DND-41 (cell line): ENCODE measurements around the gene LPGAT1.
"Not testable (repeated sequence)": the region's sequence is repeated elsewhere in the genome, so short reads cannot be mapped to it uniquely, and the experiment has no call there.

ENCODE experiments used
- ATAC-seq: fragments of 200-7000 bp; cut with Tn5 transposase; 3 replicates; pipeline ENCODE4 v1.9.1; 2021; ENCODE audit warnings: low read depth; ENCODE audit not compliant: insufficient read depth
- DNase-seq: peaks from one replicate; pipeline ENCODE4 v3.0.0-alpha.2; 2020
- H2AFZ ChIP-seq: 2 replicates; pipeline ENCODE4 v1.6.0; 2012; ENCODE audit warnings: low read depth, low read length
- H3K27ac ChIP-seq: 2 replicates; pipeline ENCODE4 v1.5.1; 2012; ENCODE audit warnings: low read length, inconsistent platforms
- H3K27me3 ChIP-seq: fragments of 200-600 bp; sonication (generic); 2 replicates; pipeline ENCODE4 v1.6.0; 2012; ENCODE audit warnings: low read length, mild to moderate bottlenecking, inconsistent platforms; ENCODE audit not compliant: insufficient read depth, poor library complexity
- H3K36me3 ChIP-seq: 2 replicates; pipeline ENCODE4 v1.5.1; 2012; ENCODE audit warnings: low read length, inconsistent platforms; ENCODE audit not compliant: insufficient read depth
- H3K4me1 ChIP-seq: 2 replicates; pipeline ENCODE4 v1.5.1; 2012; ENCODE audit warnings: mild to moderate bottlenecking, low read length; ENCODE audit not compliant: insufficient read depth
- H3K4me2 ChIP-seq: 2 replicates; pipeline ENCODE4 v1.6.0; 2012; ENCODE audit warnings: mild to moderate bottlenecking, moderate library complexity, low read length, inconsistent platforms; ENCODE audit not compliant: insufficient read depth
- H3K4me3 ChIP-seq, 2 experiments: fragments of 200-600 bp in 1 of 2; shearing (Covaris generic) in 1 of 2; 2 replicates each; pipeline ENCODE4 v1.5.1; 2012 to 2016; ENCODE audit warnings: inconsistent platforms in 2 of 2, low read length in 2 of 2, mild to moderate bottlenecking in 2 of 2, low read depth in 1 of 2, moderate library complexity in 1 of 2
- H3K79me2 ChIP-seq: 2 replicates; pipeline ENCODE4 v1.6.0; 2012; ENCODE audit warnings: low read length, inconsistent platforms; ENCODE audit not compliant: insufficient read depth
- H3K9ac ChIP-seq: 2 replicates; pipeline ENCODE4 v1.6.0; 2012; ENCODE audit warnings: low read depth, mild to moderate bottlenecking, inconsistent platforms, low read length, moderate library complexity
- H3K9me3 ChIP-seq: 2 replicates; pipeline ENCODE4 v1.5.1; 2012; ENCODE audit warnings: low read length, moderate library complexity, mild to moderate bottlenecking, inconsistent platforms; ENCODE audit not compliant: insufficient read depth, severe bottlenecking
- H4K20me1 ChIP-seq: 2 replicates; pipeline ENCODE4 v1.6.0; 2012; ENCODE audit warnings: low read length; ENCODE audit not compliant: insufficient read depth
- EZH2 ChIP-seq: IDR thresholded peaks from 3 replicates; pipeline ENCODE4 v1.6.1; 2012; ENCODE audit warnings: borderline replicate concordance, low read depth, mild to moderate bottlenecking, moderate library complexity, low read length, inconsistent platforms; ENCODE audit not compliant: severe bottlenecking
- TF ChIP-seq, protein P1 (sequence below): IDR thresholded peaks from 2 replicates; pipeline ENCODE4 v1.5.1; 2012; ENCODE audit warnings: borderline replicate concordance, low read length, moderate library complexity, mild to moderate bottlenecking; ENCODE audit not compliant: poor library complexity, severe bottlenecking; ENCODE audit errors: extremely low read depth

Gene LPGAT1

GRCh38 chr1:211875541-211875940 is 45.0 kb upstream of the LPGAT1 start:
- no peak overlapping the region for H2AFZ ChIP-seq
- no peak overlapping the region for H3K4me2 ChIP-seq
- H3K9me3 ChIP-seq, result no peaks in the 10 kb centered on the region
- H3K9ac ChIP-seq, result no peak overlapping the region
- no peaks in the 10 kb centered on the region for H4K20me1 ChIP-seq
- no peaks in the 10 kb centered on the region for H3K27me3 ChIP-seq
- no peaks in the 10 kb centered on the region for H3K79me2 ChIP-seq
- no peak overlapping the region for H3K4me3 ChIP-seq
- ATAC-seq (no peak), DNase-seq (no peak)
- TF ChIP-seq EZH2, result no peak
- TF ChIP-seq, protein P1, sequence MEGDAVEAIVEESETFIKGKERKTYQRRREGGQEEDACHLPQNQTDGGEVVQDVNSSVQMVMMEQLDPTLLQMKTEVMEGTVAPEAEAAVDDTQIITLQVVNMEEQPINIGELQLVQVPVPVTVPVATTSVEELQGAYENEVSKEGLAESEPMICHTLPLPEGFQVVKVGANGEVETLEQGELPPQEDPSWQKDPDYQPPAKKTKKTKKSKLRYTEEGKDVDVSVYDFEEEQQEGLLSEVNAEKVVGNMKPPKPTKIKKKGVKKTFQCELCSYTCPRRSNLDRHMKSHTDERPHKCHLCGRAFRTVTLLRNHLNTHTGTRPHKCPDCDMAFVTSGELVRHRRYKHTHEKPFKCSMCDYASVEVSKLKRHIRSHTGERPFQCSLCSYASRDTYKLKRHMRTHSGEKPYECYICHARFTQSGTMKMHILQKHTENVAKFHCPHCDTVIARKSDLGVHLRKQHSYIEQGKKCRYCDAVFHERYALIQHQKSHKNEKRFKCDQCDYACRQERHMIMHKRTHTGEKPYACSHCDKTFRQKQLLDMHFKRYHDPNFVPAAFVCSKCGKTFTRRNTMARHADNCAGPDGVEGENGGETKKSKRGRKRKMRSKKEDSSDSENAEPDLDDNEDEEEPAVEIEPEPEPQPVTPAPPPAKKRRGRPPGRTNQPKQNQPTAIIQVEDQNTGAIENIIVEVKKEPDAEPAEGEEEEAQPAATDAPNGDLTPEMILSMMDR, result no peak
- no peaks in the 10 kb centered on the region for H3K4me1 ChIP-seq
- H3K36me3 ChIP-seq, result no peaks in the 10 kb centered on the region
- no peak overlapping the region for H3K27ac ChIP-seq

- Histone ChIP-seq H3K27ac (no peak overlapping the region), H3K27me3 (no peaks in the 10 kb centered on the region), H3K4me1 (no peaks in the 10 kb centered on the region), H3K4me2 (no peak overlapping the region), H3K36me3 (no peaks in the 10 kb centered on the region), H3K9me3 (no peaks in the 10 kb centered on the region), H3K79me2 (no peaks in the 10 kb centered on the region), H4K20me1 (no peaks in the 10 kb centered on the region), H2AFZ (no peak overlapping the region), H3K9ac (no peak overlapping the region), H3K4me3 (no peak overlapping the region)
- DNase-seq (no peak), ATAC-seq (no peak)
- no peak for TF ChIP-seq EZH2
- TF ChIP-seq, protein P1, result no peak
Observed at GRCh38 chr1:211874521-211875347, 44.2 kb upstream of the LPGAT1 start.

DNA sequence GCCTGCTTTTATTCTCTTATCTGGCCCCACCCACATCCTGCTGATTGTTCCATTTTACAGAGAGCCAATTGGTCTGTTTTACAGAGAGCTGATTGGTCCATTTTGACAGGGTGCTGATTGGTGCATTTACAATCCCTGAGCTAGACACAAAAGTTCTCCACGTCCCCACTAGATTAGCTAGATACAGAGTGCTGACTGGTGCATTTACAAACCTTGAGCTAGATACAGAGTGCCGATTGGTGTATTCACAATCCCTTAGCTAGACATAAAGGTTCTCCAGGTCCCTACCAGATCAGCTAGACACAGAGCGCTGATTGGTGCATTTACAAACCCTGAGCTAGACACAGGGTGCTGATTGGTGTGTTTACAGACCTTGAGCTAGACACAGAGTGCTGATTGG is 43.2 kb upstream of the LPGAT1 start:
- not testable (repeated sequence) for H3K9ac ChIP-seq, H3K36me3 ChIP-seq, H3K27ac ChIP-seq, ATAC-seq, H3K27me3 ChIP-seq, H3K4me1 ChIP-seq, H3K9me3 ChIP-seq, DNase-seq, H3K4me3 ChIP-seq, H2AFZ ChIP-seq, H3K79me2 ChIP-seq, H3K4me2 ChIP-seq, H4K20me1 ChIP-seq

DNA sequence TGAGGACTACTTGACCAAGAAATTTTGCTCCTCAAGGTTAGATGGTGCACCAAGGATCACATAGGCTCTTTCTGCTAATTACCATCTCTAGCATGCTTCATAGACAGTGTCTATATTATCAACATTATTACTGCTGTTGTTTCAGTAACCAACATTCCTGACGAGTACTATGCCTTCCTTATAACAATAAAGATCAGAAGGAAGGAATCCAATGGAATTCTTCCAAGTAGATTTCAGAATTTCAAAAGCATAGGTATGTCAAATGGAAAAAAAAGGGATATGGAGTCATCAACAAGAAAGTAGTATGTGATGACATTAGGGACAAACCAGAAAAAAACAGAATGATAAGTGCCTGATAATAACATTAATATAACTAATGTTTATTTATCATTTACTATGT is 39.6 kb upstream of the LPGAT1 start:
- H3K4me2 ChIP-seq, result no peak overlapping the region
- H3K4me3 ChIP-seq, result no peak overlapping the region
- no peak overlapping the region for H3K27ac ChIP-seq
- peaks cover 2% of the 10 kb centered on the region for H3K27me3 ChIP-seq
- ATAC-seq (no peak), DNase-seq (no peak)
- no peaks in the 10 kb centered on the region for H4K20me1 ChIP-seq
- H3K4me1 ChIP-seq, result no peaks in the 10 kb centered on the region
- peaks cover 1% of the 10 kb centered on the region for H3K9me3 ChIP-seq
- H3K9ac ChIP-seq, result no peak overlapping the region
- no peaks in the 10 kb centered on the region for H3K36me3 ChIP-seq
- no peaks in the 10 kb centered on the region for H3K79me2 ChIP-seq
- TF ChIP-seq, protein P1, result no peak
- no peak for TF ChIP-seq EZH2
- H2AFZ ChIP-seq, result no peak overlapping the region
